Pancreas (tissue), 10 donors: ENCODE data around the gene CYP4F12. TPM values are rescaled to one million over a fixed set of nuclear protein-coding genes. Genes with fewer than 3 reads are reported as not detected.

Experiments used
- ATAC-seq, 4 donors: fragments of 200-7000 bp; cut with Tn5 transposase; one replicate each; pipeline versions ENCODE4 v1.8.0 to v1.9.1; 2020; ENCODE audit warnings: mild to moderate bottlenecking in 4 of 4, moderate library complexity in 4 of 4
- DNase-seq, 6 donors: peaks; one replicate each; pipeline ENCODE4 v3.0.0-alpha.2; 2020
- FAIRE-seq: peaks from 2 replicates; lab custom pipeline; 2012; peaks lifted over from hg19 to GRCh38; lab: Jason Lieb, UNC
- H3K27ac ChIP-seq, 4 donors: fragments of 200-600 bp; sonication (generic); 1 replicate in 3 of 4; 2 replicates in 1 of 4; pipeline versions ENCODE4 v1.5.0 to v1.8.0; 2020
- H3K27me3 ChIP-seq, 4 donors: fragments of 200-600 bp; one replicate each; pipeline ENCODE4 v1.8.0; 2021
- H3K36me3 ChIP-seq, 3 donors: fragments of 200-600 bp; sonication (generic) in 1 of 3; one replicate each; pipeline versions ENCODE4 v1.5.0 to v1.8.0; 2020 to 2021
- H3K4me1 ChIP-seq, 3 donors: fragments of 200-600 bp; one replicate each; pipeline ENCODE4 v1.8.0; 2021
- H3K4me3 ChIP-seq, 4 donors: fragments of 200-600 bp; sonication (generic) in 2 of 4; one replicate each; pipeline versions ENCODE4 v1.5.0 to v1.8.0; 2020 to 2021
- H3K9me3 ChIP-seq, 4 donors: fragments of 200-600 bp; one replicate each; pipeline ENCODE4 v1.8.0; 2021
- WGBS, 2 donors: extraction: QIAGEN DNeasy Blood & Tissue Kit; methylation state at CpG; one replicate each; pipeline ENCODE4 v1.1.7; 2013; 5-methylcytosine and 5-hydroxymethylcytosine counted together
- intact Hi-C, 3 donors: fragments of 100-400 bp; cut with DNase I; formaldehyde crosslinking; loops; one replicate each; pipeline versions ENCODE4 v1.11.1 to v1.14.2; 2022
- polyA plus RNA-seq, 2 donors: library from polyadenylated mRNA; stranded (reverse); fragments of 200-250 nt; gene quantifications; one replicate each; pipeline ENCODE4 v1.2.3, GENCODE V29; 2013
- total RNA-seq, 6 donors: library from RNA; stranded (reverse); fragmentation: NEBNext Ultra II Directional in 4 of 6; extraction: Animal tissue kit (Norgen Biotek cat#: 25700) in 4 of 6; gene quantifications; one replicate each; pipeline versions ENCODE4 v1.2.1 to v1.2.4, GENCODE V29; 2021 to 2023
- TF ChIP-seq, protein P1 (sequence below), 4 donors: fragments of 200-600 bp; sonication (generic) in 3 of 4; IDR thresholded peaks; one replicate each; pipeline versions ENCODE4 v1.5.0 to v1.8.0; 2021; ENCODE audit warnings: antibody characterized with exemption in 4 of 4
- donor health status: healthy with polysubstance abuse.
- donor health status: DM: no; HTN: no; CAD: no; lungs with moderate emphysema.
- donor health status: DM: no; HTN: no; CAD: no.
- donor health status: control.
- donor health status: control.
- donor health status: Bipolar disorder and iron deficiency.
- donor health status: DM: yes; HTN: yes; CAD: no.
- donor health status: DM: no; HTN: no; CAD: no.
- donor health status: DM: no; HTN: no; CAD: no.
- donor health status: DM: yes; HTN: yes; CAD: no.

The CYP4F12 gene
- total and polyA plus RNA-seq, 8 donors = 0.28 to 6.1 (median 0.72) TPM

DNA sequence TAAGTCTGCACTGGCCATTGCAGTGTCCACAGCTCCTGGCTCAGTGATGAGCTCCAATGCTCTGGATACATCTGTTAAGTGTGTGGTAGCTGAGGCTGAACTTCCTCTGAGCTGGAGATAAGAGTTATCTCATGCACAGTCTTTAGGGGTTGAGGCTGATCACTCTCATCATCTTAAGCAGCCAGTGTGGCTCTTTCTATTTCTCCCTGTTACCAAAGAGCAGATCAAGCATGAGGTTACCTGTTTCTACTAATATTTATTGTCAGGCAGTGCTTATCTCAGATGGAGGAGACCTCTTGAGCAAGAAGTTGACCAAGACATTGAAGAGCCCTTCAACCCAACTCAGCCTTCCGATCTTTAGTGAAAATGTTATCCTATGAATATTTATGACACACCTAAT lies 48.4 kb downstream of the CYP4F12 start:
- ATAC-seq (no peak), DNase-seq (no peak), FAIRE-seq (no peak)
- Histone ChIP-seq H3K9me3 (no peaks in the 10 kb centered on the region), H3K4me1 (no peaks in the 10 kb centered on the region), H3K27me3 (peaks cover 0 to 28% (median 0%) of the 10 kb centered on the region in 4 donors), H3K36me3 (no peaks in the 10 kb centered on the region), H3K4me3 (no peak overlapping the region), H3K27ac (no peak overlapping the region)
- TF ChIP-seq, protein P1, sequence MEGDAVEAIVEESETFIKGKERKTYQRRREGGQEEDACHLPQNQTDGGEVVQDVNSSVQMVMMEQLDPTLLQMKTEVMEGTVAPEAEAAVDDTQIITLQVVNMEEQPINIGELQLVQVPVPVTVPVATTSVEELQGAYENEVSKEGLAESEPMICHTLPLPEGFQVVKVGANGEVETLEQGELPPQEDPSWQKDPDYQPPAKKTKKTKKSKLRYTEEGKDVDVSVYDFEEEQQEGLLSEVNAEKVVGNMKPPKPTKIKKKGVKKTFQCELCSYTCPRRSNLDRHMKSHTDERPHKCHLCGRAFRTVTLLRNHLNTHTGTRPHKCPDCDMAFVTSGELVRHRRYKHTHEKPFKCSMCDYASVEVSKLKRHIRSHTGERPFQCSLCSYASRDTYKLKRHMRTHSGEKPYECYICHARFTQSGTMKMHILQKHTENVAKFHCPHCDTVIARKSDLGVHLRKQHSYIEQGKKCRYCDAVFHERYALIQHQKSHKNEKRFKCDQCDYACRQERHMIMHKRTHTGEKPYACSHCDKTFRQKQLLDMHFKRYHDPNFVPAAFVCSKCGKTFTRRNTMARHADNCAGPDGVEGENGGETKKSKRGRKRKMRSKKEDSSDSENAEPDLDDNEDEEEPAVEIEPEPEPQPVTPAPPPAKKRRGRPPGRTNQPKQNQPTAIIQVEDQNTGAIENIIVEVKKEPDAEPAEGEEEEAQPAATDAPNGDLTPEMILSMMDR (IDR thresholded peaks at IDR 0.05) = no peak
- 69 to 81% methylated on average over 1 of the region's 1 CpG for WGBS, 2 donors
- intact Hi-C loops = no loop called here

DNA sequence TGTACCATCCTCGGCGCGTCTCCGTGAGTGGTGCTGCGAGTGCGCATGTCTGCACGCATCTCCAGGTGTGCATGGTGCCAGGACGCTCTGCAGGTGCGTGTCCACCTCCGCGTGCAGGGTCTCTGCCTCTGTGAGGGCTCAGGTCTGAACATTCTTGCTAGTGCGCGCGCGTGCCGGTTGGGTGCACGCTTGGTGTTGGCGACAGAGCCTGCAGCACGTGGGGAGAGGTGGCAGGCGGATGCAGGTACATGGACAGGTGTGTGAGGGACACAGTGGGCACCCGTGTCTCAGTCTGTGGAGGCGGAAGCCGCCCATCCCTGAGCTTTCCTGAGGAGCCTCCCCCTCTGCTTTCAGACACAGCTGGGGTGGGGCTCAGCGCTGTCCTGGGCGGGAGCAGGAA lies 50.1 kb downstream of the CYP4F12 start:
- ATAC-seq (no peak), FAIRE-seq (no peak), DNase-seq (no peak)
- Histone ChIP-seq H3K36me3 (no peaks in the 10 kb centered on the region), H3K4me3 (no peak overlapping the region), H3K27me3 (peaks cover 0 to 25% (median 0%) of the 10 kb centered on the region in 4 donors), H3K4me1 (no peaks in the 10 kb centered on the region), H3K27ac (no peak overlapping the region), H3K9me3 (no peaks in the 10 kb centered on the region)
- TF ChIP-seq, protein P1 (IDR thresholded peaks at IDR 0.05) = no peak
- 11 to 17% methylated on average over 25 of the region's 25 CpGs for WGBS, 2 donors
- intact Hi-C loops = no loop called here

DNA sequence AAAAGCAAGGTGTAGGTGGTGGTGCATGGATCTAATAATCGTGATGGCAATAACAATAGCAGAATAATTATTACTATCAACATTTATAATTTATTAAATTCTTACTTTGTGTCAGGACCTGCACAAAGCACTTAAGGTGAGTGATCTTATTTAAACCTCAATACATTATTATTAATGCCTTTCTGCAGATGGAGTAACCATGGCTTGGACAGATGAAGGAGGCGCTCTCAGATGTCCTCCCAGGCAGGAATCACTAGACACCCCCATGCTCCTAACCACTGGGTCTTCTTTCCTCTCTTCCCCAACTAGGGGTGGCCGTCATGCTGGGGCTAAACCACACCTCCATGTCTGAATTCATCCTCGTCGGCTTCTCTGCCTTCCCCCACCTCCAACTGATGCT lies 54.8 kb downstream of the CYP4F12 start, which contains the start of gene OR10H2:
Gene OR10H2, plus strand, starts transcription at position 301 of the 400 bp plus-strand sequence. Its CDS starts 20 bp downstream, at position 321.
- 55 to 65% methylated on average over 5 of the region's 5 CpGs for WGBS, 2 donors
- Histone ChIP-seq H3K9me3 (no peaks in the 10 kb centered on the region), H3K4me3 (no peak within 1 kb of the TSS), H3K27ac (no peak within 1 kb of the TSS), H3K4me1 (no peaks in the 10 kb centered on the region), H3K27me3 (peaks cover 0 to 25% (median 0%) of the 10 kb centered on the region in 4 donors), H3K36me3 (no peaks in the 10 kb centered on the region)
- DNase-seq (no peak), ATAC-seq (no peak), FAIRE-seq (no peak)
- intact Hi-C loops = no loop called here
- TF ChIP-seq, protein P1 (IDR thresholded peaks at IDR 0.05) = no peak

DNA sequence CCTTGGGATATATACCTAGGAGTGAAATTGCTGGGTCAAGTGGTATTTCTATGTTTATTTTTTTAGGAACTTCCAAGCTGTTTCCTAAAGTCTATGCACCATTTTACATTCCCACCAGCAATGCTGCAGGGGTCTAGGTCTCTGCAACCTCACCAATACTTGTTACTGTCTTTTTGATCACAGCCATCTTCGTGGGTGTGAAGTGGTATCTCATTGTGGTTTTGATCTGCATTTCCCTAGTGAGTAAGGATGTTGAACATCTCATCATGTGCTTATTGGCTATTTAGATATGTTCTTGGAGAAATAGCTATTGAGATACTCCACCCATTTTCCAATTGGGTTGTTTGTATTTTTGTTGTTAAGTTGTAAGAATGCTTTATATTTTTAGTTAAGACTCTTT lies 57.7 kb downstream of the CYP4F12 start:
- H3K27me3 ChIP-seq = peaks cover 0 to under 1% (median 0%) of the 10 kb centered on the region in 4 donors
- H3K9me3 ChIP-seq = no peaks in the 10 kb centered on the region
- H3K36me3 ChIP-seq = no peaks in the 10 kb centered on the region
- H3K4me3 ChIP-seq = no peak overlapping the region
- FAIRE-seq (no peak), ATAC-seq (no peak), DNase-seq (no peak)
- H3K27ac ChIP-seq = no peak overlapping the region
- TF ChIP-seq, protein P1 (IDR thresholded peaks at IDR 0.05) = no peak
- intact Hi-C loops = no loop called here
- H3K4me1 ChIP-seq = no peaks in the 10 kb centered on the region
- 21 to 30% methylated on average over 1 of the region's 1 CpG for WGBS, 2 donors

DNA sequence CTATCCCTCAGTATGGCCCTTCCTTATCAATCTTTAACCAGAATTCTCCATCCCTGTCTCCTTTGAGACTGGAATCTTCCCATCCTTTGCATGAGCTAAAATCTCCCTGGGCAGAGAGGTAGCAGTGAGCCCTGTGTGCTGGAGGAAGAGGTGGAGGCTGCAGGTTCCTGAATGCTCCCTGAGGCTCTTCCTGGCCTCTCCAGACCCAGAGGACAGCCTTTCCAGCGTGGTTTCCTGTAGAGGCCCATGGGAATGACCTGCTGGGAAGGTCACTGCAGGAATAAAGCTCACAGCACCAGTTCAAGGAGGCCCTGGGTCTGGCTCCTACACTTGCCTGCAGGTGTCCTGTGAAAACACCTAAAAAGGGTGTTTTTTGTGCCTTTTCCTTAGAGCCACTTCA lies 59.5 kb downstream of the CYP4F12 start:
- DNase-seq (no peak), ATAC-seq (no peak), FAIRE-seq (no peak)
- Histone ChIP-seq H3K27me3 (no peaks in the 10 kb centered on the region), H3K36me3 (no peaks in the 10 kb centered on the region), H3K4me3 (no peak overlapping the region), H3K4me1 (no peaks in the 10 kb centered on the region), H3K9me3 (no peaks in the 10 kb centered on the region), H3K27ac (no peak overlapping the region)
- 30 to 60% methylated on average over 1 of the region's 1 CpG for WGBS, 2 donors
- intact Hi-C loops = no loop called here
- TF ChIP-seq, protein P1 (IDR thresholded peaks at IDR 0.05) = no peak
